ENCODE results near the gene CNIH2. TPM values are rescaled to one million over a fixed set of nuclear protein-coding genes. Genes with fewer than 3 reads are reported as not detected.

Gene CNIH2
- total RNA-seq, 1 experiment from 2014 or later: 12.9 TPM

GRCh38 chr11:66289548-66290329, 11.8 kb downstream of the CNIH2 start (continued):
- TF ChIP-seq AR (CRISPR knock-in tag; IDR thresholded peaks at IDR 0.05) (no peak), ZNF416 (CRISPR knock-in tag; IDR thresholded peaks at IDR 0.05) (no peak), CREB1 (CRISPR knock-in tag; IDR thresholded peaks at IDR 0.05) (no peak), ZNF138 (CRISPR knock-in tag; conservative IDR thresholded peaks at IDR 0.05) (no peak), CTCF (IDR thresholded peaks at IDR 0.05) (no peak), MYBL2 (CRISPR knock-in tag; IDR thresholded peaks at IDR 0.05) (peak; percentile 74; the same call in 1 of the 2 replicates), ZNF396 (CRISPR knock-in tag; IDR thresholded peaks at IDR 0.05; ENCODE audit: borderline replicate concordance) (no peak), TEAD1 (CRISPR knock-in tag; IDR thresholded peaks at IDR 0.05) (peak; percentile 65; the same call in 1 of the 2 replicates), ESRRA (CRISPR knock-in tag; IDR thresholded peaks at IDR 0.05; ENCODE audit: borderline replicate concordance) (peak; percentile 80), GRHL2 (CRISPR knock-in tag; IDR thresholded peaks at IDR 0.05; ENCODE audit: insufficient replicate concordance, severe bottlenecking) (no peak), NR3C1 (CRISPR knock-in tag; conservative IDR thresholded peaks at IDR 0.05; ENCODE audit: low read depth) (no peak), ZBTB21 (CRISPR knock-in tag; IDR thresholded peaks at IDR 0.05; ENCODE audit: borderline replicate concordance) (peak; percentile 53; the same call in 1 of the 2 replicates), IRF1 (CRISPR knock-in tag; IDR thresholded peaks at IDR 0.05) (no peak), ZNF671 (CRISPR knock-in tag; IDR thresholded peaks at IDR 0.05) (no peak), ZNF219 (CRISPR knock-in tag; IDR thresholded peaks at IDR 0.05; ENCODE audit: borderline replicate concordance) (peak; percentile 63; the same call in 1 of the 2 replicates), ZNF232 (CRISPR knock-in tag; IDR thresholded peaks at IDR 0.05) (peak; percentile 82; the same call in 1 of the 2 replicates), RORB (CRISPR knock-in tag; IDR thresholded peaks at IDR 0.05) (no peak), MLX (CRISPR knock-in tag; IDR thresholded peaks at IDR 0.05) (0 out of 2 replicates have a peak, but pooled peaks have one; percentile 57), ATF1 (CRISPR knock-in tag; IDR thresholded peaks at IDR 0.05) (0 out of 2 replicates have a peak, but pooled peaks have one; percentile 78), MXD4 (CRISPR knock-in tag; IDR thresholded peaks at IDR 0.05; ENCODE audit: borderline replicate concordance) (no peak)
- TF ChIP-seq, protein P1, sequence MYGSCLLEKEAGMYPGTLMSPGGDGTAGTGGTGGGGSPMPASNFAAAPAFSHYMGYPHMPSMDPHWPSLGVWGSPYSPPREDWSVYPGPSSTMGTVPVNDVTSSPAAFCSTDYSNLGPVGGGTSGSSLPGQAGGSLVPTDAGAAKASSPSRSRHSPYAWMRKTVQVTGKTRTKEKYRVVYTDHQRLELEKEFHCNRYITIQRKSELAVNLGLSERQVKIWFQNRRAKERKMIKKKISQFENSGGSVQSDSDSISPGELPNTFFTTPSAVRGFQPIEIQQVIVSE (CRISPR knock-in tag; IDR thresholded peaks at IDR 0.05; ENCODE audit: borderline replicate concordance): no peak
- TF ChIP-seq, protein P2, sequence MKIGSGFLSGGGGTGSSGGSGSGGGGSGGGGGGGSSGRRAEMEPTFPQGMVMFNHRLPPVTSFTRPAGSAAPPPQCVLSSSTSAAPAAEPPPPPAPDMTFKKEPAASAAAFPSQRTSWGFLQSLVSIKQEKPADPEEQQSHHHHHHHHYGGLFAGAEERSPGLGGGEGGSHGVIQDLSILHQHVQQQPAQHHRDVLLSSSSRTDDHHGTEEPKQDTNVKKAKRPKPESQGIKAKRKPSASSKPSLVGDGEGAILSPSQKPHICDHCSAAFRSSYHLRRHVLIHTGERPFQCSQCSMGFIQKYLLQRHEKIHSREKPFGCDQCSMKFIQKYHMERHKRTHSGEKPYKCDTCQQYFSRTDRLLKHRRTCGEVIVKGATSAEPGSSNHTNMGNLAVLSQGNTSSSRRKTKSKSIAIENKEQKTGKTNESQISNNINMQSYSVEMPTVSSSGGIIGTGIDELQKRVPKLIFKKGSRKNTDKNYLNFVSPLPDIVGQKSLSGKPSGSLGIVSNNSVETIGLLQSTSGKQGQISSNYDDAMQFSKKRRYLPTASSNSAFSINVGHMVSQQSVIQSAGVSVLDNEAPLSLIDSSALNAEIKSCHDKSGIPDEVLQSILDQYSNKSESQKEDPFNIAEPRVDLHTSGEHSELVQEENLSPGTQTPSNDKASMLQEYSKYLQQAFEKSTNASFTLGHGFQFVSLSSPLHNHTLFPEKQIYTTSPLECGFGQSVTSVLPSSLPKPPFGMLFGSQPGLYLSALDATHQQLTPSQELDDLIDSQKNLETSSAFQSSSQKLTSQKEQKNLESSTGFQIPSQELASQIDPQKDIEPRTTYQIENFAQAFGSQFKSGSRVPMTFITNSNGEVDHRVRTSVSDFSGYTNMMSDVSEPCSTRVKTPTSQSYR (CRISPR knock-in tag; IDR thresholded peaks at IDR 0.05): peak; percentile 51; the same call in 1 of the 2 replicates
- TF ChIP-seq, protein P3, sequence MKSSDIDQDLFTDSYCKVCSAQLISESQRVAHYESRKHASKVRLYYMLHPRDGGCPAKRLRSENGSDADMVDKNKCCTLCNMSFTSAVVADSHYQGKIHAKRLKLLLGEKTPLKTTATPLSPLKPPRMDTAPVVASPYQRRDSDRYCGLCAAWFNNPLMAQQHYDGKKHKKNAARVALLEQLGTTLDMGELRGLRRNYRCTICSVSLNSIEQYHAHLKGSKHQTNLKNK (CRISPR knock-in tag; IDR thresholded peaks at IDR 0.05): no peak
- TF ChIP-seq, protein P4, sequence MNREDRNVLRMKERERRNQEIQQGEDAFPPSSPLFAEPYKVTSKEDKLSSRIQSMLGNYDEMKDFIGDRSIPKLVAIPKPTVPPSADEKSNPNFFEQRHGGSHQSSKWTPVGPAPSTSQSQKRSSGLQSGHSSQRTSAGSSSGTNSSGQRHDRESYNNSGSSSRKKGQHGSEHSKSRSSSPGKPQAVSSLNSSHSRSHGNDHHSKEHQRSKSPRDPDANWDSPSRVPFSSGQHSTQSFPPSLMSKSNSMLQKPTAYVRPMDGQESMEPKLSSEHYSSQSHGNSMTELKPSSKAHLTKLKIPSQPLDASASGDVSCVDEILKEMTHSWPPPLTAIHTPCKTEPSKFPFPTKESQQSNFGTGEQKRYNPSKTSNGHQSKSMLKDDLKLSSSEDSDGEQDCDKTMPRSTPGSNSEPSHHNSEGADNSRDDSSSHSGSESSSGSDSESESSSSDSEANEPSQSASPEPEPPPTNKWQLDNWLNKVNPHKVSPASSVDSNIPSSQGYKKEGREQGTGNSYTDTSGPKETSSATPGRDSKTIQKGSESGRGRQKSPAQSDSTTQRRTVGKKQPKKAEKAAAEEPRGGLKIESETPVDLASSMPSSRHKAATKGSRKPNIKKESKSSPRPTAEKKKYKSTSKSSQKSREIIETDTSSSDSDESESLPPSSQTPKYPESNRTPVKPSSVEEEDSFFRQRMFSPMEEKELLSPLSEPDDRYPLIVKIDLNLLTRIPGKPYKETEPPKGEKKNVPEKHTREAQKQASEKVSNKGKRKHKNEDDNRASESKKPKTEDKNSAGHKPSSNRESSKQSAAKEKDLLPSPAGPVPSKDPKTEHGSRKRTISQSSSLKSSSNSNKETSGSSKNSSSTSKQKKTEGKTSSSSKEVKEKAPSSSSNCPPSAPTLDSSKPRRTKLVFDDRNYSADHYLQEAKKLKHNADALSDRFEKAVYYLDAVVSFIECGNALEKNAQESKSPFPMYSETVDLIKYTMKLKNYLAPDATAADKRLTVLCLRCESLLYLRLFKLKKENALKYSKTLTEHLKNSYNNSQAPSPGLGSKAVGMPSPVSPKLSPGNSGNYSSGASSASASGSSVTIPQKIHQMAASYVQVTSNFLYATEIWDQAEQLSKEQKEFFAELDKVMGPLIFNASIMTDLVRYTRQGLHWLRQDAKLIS (CRISPR knock-in tag; IDR thresholded peaks at IDR 0.05; ENCODE audit: borderline replicate concordance): peak; percentile 69; the same call in 1 of the 2 replicates

Measured in WTC11 (cell line).